ENCODE data around the gene NDRG4. TPM values are rescaled to one million over a fixed set of nuclear protein-coding genes. Genes with fewer than 3 reads are reported as not detected.

NDRG4 gene
- total and polyA plus RNA-seq, 2 of the 13 experiments (the other 11 are each of a cell fraction or from before 2014, with no cell fraction given) = 1.7 to 2.7 TPM

- TF ChIP-seq AFF4 (CRISPR knock-in tag; IDR thresholded peaks at IDR 0.05) = no peak
- TF ChIP-seq ZFP91 (CRISPR knock-in tag; IDR thresholded peaks at IDR 0.05; ENCODE audit: borderline replicate concordance) = peak; percentile 76; the same call in 1 of the 2 replicates
- TF ChIP-seq BHLHE40 (IDR thresholded peaks at IDR 0.05; ENCODE audit: low read length) = no peak
- TF ChIP-seq PHB2 (IDR thresholded peaks at IDR 0.05; ENCODE audit: partially characterized antibody) = no peak
- TF ChIP-seq ZNF501 (CRISPR knock-in tag; IDR thresholded peaks at IDR 0.05) = peak; percentile 64; the same call in 1 of the 2 replicates
- no peak for TF ChIP-seq RAD21 (CRISPR knock-in tag; IDR thresholded peaks at IDR 0.05)
- TF ChIP-seq ARNT (IDR thresholded peaks at IDR 0.05) = no peak
- TF ChIP-seq ZNF451 (CRISPR knock-in tag; IDR thresholded peaks at IDR 0.05) = 0 out of 2 replicates have a peak, but pooled peaks have one; percentile 46
- no peak for TF ChIP-seq RFXANK (CRISPR knock-in tag; IDR thresholded peaks at IDR 0.05)
- TF ChIP-seq ATF2 (CRISPR knock-in tag; IDR thresholded peaks at IDR 0.05) = peak; percentile 97
- no peak for TF ChIP-seq NONO (IDR thresholded peaks at IDR 0.05)
- 0 out of 2 replicates have a peak, but pooled peaks have one; percentile 35 for TF ChIP-seq NONO (CRISPR knock-in tag; conservative IDR thresholded peaks at IDR 0.05)
- 0 out of 2 replicates have a peak, but pooled peaks have one; percentile 32 for TF ChIP-seq ZNF329 (CRISPR knock-in tag; IDR thresholded peaks at IDR 0.05; ENCODE audit: low read depth)
- no peak for TF ChIP-seq BATF2 (CRISPR knock-in tag; IDR thresholded peaks at IDR 0.05)
- TF ChIP-seq ZNF572 (CRISPR knock-in tag; IDR thresholded peaks at IDR 0.05) = 0 out of 2 replicates have a peak, but pooled peaks have one; percentile 19
- no peak for TF ChIP-seq BCLAF1 (IDR thresholded peaks at IDR 0.05)
Observed at GRCh38 chr16:58501242-58502131, 1.5 kb downstream of the NDRG4 start (continued).
